Measurements from ENCODE around the gene FNDC3B.

Gene FNDC3B

GRCh38 chr3:172158741-172159140, 119.4 kb downstream of the FNDC3B start:
- no peak overlapping the region for H3K4me2 ChIP-seq (ENCODE audit: low read length)
- no peaks in the 10 kb centered on the region for H3K36me3 ChIP-seq (replicated peaks; ENCODE audit: low read depth, low read length)
- H2AFZ ChIP-seq (ENCODE audit: low read depth, low read length): no peak overlapping the region
- no peaks in the 10 kb centered on the region for H4K20me1 ChIP-seq (ENCODE audit: insufficient read depth, low read length)
- H3K4me3 ChIP-seq (ENCODE audit: low read length): no peak overlapping the region
- no peak overlapping the region for H3K27ac ChIP-seq (ENCODE audit: low read length)
- H3K9ac ChIP-seq (ENCODE audit: low read length): no peak overlapping the region
- 0 out of 2 replicates have a peak, but pooled peaks cover 4% of the 10 kb centered on the region for H3K4me1 ChIP-seq (ENCODE audit: low read length)
- no peaks in the 10 kb centered on the region for H3K79me2 ChIP-seq (ENCODE audit: low read length)
- H3K27me3 ChIP-seq (ENCODE audit: low read depth, low read length): no peaks in the 10 kb centered on the region
- H3K9me3 ChIP-seq (ENCODE audit: insufficient read depth, low read length): no peaks in the 10 kb centered on the region
- TF ChIP-seq CTCF (IDR thresholded peaks at IDR 0.05; ENCODE audit: low read depth, low read length) (no peak), EZH2phosphoT487 (IDR thresholded peaks at IDR 0.05; ENCODE audit: low read depth) (no peak)

GRCh38 chr3:172159376-172159775, 120.0 kb downstream of the FNDC3B start:
- Histone ChIP-seq H3K4me3 (ENCODE audit: low read length) (no peak overlapping the region), H3K9me3 (ENCODE audit: insufficient read depth, low read length) (no peaks in the 10 kb centered on the region), H2AFZ (ENCODE audit: low read depth, low read length) (no peak overlapping the region), H3K79me2 (ENCODE audit: low read length) (no peaks in the 10 kb centered on the region), H3K36me3 (replicated peaks; ENCODE audit: low read depth, low read length) (no peaks in the 10 kb centered on the region), H4K20me1 (ENCODE audit: insufficient read depth, low read length) (no peaks in the 10 kb centered on the region), H3K27ac (ENCODE audit: low read length) (no peak overlapping the region), H3K4me2 (ENCODE audit: low read length) (no peak overlapping the region), H3K9ac (ENCODE audit: low read length) (no peak overlapping the region), H3K4me1 (ENCODE audit: low read length) (0 out of 2 replicates have a peak, but pooled peaks cover 4% of the 10 kb centered on the region), H3K27me3 (ENCODE audit: low read depth, low read length) (no peaks in the 10 kb centered on the region)
- no peak for TF ChIP-seq EZH2phosphoT487 (IDR thresholded peaks at IDR 0.05; ENCODE audit: low read depth)
- no peak for TF ChIP-seq CTCF (IDR thresholded peaks at IDR 0.05; ENCODE audit: low read depth, low read length)

- TF ChIP-seq EZH2phosphoT487 (IDR thresholded peaks at IDR 0.05; ENCODE audit: low read depth) (no peak), CTCF (IDR thresholded peaks at IDR 0.05; ENCODE audit: low read depth, low read length) (no peak)
- Histone ChIP-seq H3K27ac (ENCODE audit: low read length) (no peak overlapping the region), H3K9ac (ENCODE audit: low read length) (no peak overlapping the region), H3K9me3 (ENCODE audit: insufficient read depth, low read length) (no peaks in the 10 kb centered on the region), H3K4me1 (ENCODE audit: low read length) (0 out of 2 replicates have a peak, but pooled peaks cover 4% of the 10 kb centered on the region), H3K27me3 (ENCODE audit: low read depth, low read length) (no peaks in the 10 kb centered on the region), H3K36me3 (replicated peaks; ENCODE audit: low read depth, low read length) (no peaks in the 10 kb centered on the region), H3K4me2 (ENCODE audit: low read length) (no peak overlapping the region), H3K79me2 (ENCODE audit: low read length) (no peaks in the 10 kb centered on the region), H2AFZ (ENCODE audit: low read depth, low read length) (no peak overlapping the region), H3K4me3 (ENCODE audit: low read length) (no peak overlapping the region), H4K20me1 (ENCODE audit: insufficient read depth, low read length) (no peaks in the 10 kb centered on the region)
Observed at GRCh38 chr3:172159962-172160538, 120.7 kb downstream of the FNDC3B start.

GRCh38 chr3:172161133-172161789, 121.9 kb downstream of the FNDC3B start:
- H3K9me3 ChIP-seq (ENCODE audit: insufficient read depth, low read length): no peaks in the 10 kb centered on the region
- no peaks in the 10 kb centered on the region for H3K79me2 ChIP-seq (ENCODE audit: low read length)
- no peak overlapping the region for H3K4me2 ChIP-seq (ENCODE audit: low read length)
- 0 out of 2 replicates have a peak, but pooled peaks cover 4% of the 10 kb centered on the region for H3K4me1 ChIP-seq (ENCODE audit: low read length)
- TF ChIP-seq CTCF (IDR thresholded peaks at IDR 0.05; ENCODE audit: low read depth, low read length) (no peak), EZH2phosphoT487 (IDR thresholded peaks at IDR 0.05; ENCODE audit: low read depth) (no peak)
- H3K36me3 ChIP-seq (replicated peaks; ENCODE audit: low read depth, low read length): no peaks in the 10 kb centered on the region
- no peaks in the 10 kb centered on the region for H3K27me3 ChIP-seq (ENCODE audit: low read depth, low read length)
- no peaks in the 10 kb centered on the region for H4K20me1 ChIP-seq (ENCODE audit: insufficient read depth, low read length)
- H3K4me3 ChIP-seq (ENCODE audit: low read length): no peak overlapping the region
- no peak overlapping the region for H2AFZ ChIP-seq (ENCODE audit: low read depth, low read length)
- no peak overlapping the region for H3K9ac ChIP-seq (ENCODE audit: low read length)
- no peak overlapping the region for H3K27ac ChIP-seq (ENCODE audit: low read length)

All from OCI-LY3 (cell line).